Neuronal stem cell (in vitro differentiated cells): ENCODE measurements around the gene RCVRN.

Experiments
- DNase-seq: peaks from one replicate; pipeline ENCODE4 v3.0.0-alpha.2; 2013; ENCODE audit warnings: low spot score
- H2AFZ ChIP-seq: one replicate; pipeline ENCODE4 v1.6.1; 2013; ENCODE audit warnings: mild to moderate bottlenecking, low read length, inconsistent platforms
- H2AK5ac ChIP-seq: 2 replicates; pipeline ENCODE4 v1.6.1; 2013; ENCODE audit warnings: low read depth, mild to moderate bottlenecking, inconsistent platforms, low read length, moderate library complexity, mixed read lengths
- H2BK120ac ChIP-seq: 2 replicates; pipeline ENCODE4 v1.6.1; 2013; ENCODE audit warnings: low read depth, mild to moderate bottlenecking, inconsistent platforms, low read length, moderate library complexity, mixed read lengths
- H2BK12ac ChIP-seq: one replicate; pipeline ENCODE4 v1.6.1; 2013; ENCODE audit warnings: low read length, inconsistent platforms
- H2BK15ac ChIP-seq: 2 replicates; pipeline ENCODE4 v1.6.1; 2013; ENCODE audit warnings: mild to moderate bottlenecking, low read length, inconsistent platforms, mixed read lengths
- H2BK5ac ChIP-seq: one replicate; pipeline ENCODE4 v1.6.1; 2013; ENCODE audit warnings: inconsistent platforms, mild to moderate bottlenecking, low read length, moderate library complexity
- H3K14ac ChIP-seq: one replicate; pipeline ENCODE4 v1.6.1; 2013; ENCODE audit warnings: low read length, inconsistent platforms
- H3K18ac ChIP-seq: 2 replicates; pipeline ENCODE4 v1.6.1; 2013; ENCODE audit warnings: low read length, inconsistent platforms
- H3K23ac ChIP-seq: 2 replicates; pipeline ENCODE4 v1.6.1; 2013; ENCODE audit warnings: low read depth, mild to moderate bottlenecking, mixed read lengths, low read length, inconsistent platforms; ENCODE audit not compliant: poor library complexity
- H3K27ac ChIP-seq: replicated peaks from 3 replicates; pipeline ENCODE4 v1.5.1; 2013; ENCODE audit warnings: low read length, inconsistent platforms
- H3K27me3 ChIP-seq, 3 experiments: 2 replicates each; pipeline ENCODE4 v1.6.1; 2013; ENCODE audit warnings: low read length in 3 of 3, mild to moderate bottlenecking in 2 of 3, inconsistent platforms in 1 of 3, low read depth in 1 of 3, mixed read lengths in 1 of 3, moderate library complexity in 1 of 3; ENCODE audit not compliant: control insufficient read depth in 3 of 3, insufficient read depth in 3 of 3
- H3K36me3 ChIP-seq, 2 donors: replicated peaks in 1 of 2; 2 replicates each; pipeline ENCODE4 v1.6.1; 2013; ENCODE audit warnings: low read length in 2 of 2; ENCODE audit not compliant: control insufficient read depth in 2 of 2, insufficient read depth in 2 of 2
- H3K4ac ChIP-seq: 2 replicates; pipeline ENCODE4 v1.6.1; 2013; ENCODE audit warnings: inconsistent platforms, mild to moderate bottlenecking, low read length, moderate library complexity
- H3K4me1 ChIP-seq, 2 donors: 1 replicate in 1 of 2; 2 replicates in 1 of 2; pipeline ENCODE4 v1.6.1; 2013; ENCODE audit warnings: low read length in 2 of 2, low read depth in 1 of 2; ENCODE audit not compliant: control insufficient read depth in 2 of 2, insufficient read depth in 1 of 2
- H3K4me2 ChIP-seq: one replicate; pipeline ENCODE4 v1.6.1; 2013; ENCODE audit warnings: mild to moderate bottlenecking, low read length, inconsistent platforms; ENCODE audit not compliant: insufficient read depth, poor library complexity, severe bottlenecking
- H3K4me3 ChIP-seq, 2 donors: 2 replicates each; pipeline ENCODE4 v1.5.1; 2013; ENCODE audit warnings: low read length in 2 of 2, mild to moderate bottlenecking in 2 of 2, inconsistent platforms in 1 of 2, moderate library complexity in 1 of 2
- H3K79me1 ChIP-seq: one replicate; pipeline ENCODE4 v1.6.1; 2013; ENCODE audit warnings: low read depth, mild to moderate bottlenecking, inconsistent platforms, low read length, moderate library complexity
- H3K9ac ChIP-seq: one replicate; pipeline ENCODE4 v1.6.1; 2013; ENCODE audit warnings: mild to moderate bottlenecking, low read depth, low read length, inconsistent platforms; ENCODE audit not compliant: poor library complexity
- H3K9me3 ChIP-seq, 2 donors: replicated peaks in 1 of 2; 2 replicates each; pipeline versions ENCODE3 to v1.6.1; 2013; ENCODE audit warnings: low read length in 2 of 2, mild to moderate bottlenecking in 2 of 2, inconsistent platforms in 1 of 2, low read depth in 1 of 2, mixed read lengths in 1 of 2, moderate library complexity in 1 of 2; ENCODE audit not compliant: control insufficient read depth in 2 of 2, insufficient read depth in 1 of 2
- H4K8ac ChIP-seq: one replicate; pipeline ENCODE4 v1.6.1; 2013; ENCODE audit warnings: low read depth, mild to moderate bottlenecking, inconsistent platforms, low read length, moderate library complexity
- H4K91ac ChIP-seq: one replicate; pipeline ENCODE4 v1.6.1; 2013; ENCODE audit warnings: low read length, low read depth, mild to moderate bottlenecking, inconsistent platforms; ENCODE audit not compliant: poor library complexity
- WGBS, 2 donors: extraction: QIAGEN DNeasy Blood & Tissue Kit; methylation state at CpG; one replicate each; pipeline ENCODE4 v1.1.7; 2013; ENCODE audit warnings: missing lambda C conversion rate in 2 of 2, mixed read lengths in 1 of 2; ENCODE audit not compliant: insufficient read length in 2 of 2, insufficient replicate concordance in 1 of 2; ENCODE audit errors: extremely low coverage in 2 of 2; 5-methylcytosine and 5-hydroxymethylcytosine counted together

Gene RCVRN

DNA sequence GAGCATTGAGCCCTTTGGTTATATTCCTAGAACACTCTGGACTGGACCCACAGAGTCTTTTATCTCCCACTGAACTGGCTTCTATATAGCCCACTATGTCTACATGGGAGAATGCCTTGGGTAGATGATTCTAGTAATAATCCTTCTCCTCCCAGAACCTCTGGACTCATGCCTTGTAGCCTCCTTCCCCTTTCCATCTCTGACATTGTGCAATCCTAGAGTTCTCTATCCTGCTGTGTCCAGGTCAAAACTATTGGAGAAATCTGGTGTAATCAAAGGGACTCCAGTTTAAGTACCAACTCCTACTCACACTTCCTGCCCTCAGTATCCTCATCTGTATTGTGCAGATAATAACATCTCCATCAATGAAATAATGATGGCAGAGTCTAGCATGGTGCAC is 9.1 kb downstream of the RCVRN start:
- Histone ChIP-seq H3K9me3 (peaks cover 0 to 2% of the 10 kb centered on the region in 2 donors), H2AK5ac (no peak overlapping the region)

DNA sequence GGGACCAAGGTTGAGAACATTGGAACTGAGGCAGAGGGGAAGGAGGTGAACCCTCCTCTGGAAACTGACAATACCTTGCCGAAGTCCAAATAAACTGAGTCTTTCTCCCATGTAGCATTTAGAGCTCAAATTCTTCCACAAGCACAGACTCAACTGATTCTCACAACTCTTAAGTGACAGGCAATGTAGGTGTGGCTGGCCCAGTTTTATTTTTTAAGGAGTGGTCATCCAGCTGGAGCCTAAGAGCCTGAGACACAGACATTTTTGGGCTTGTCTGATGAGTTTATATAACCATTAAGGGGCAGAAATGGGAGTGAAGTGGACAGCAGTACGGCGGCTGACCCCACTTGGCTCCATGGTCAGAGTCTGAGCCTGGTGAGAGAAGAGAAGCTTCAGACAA is 10.8 kb downstream of the RCVRN start:
- DNase-seq, result no peak
- Histone ChIP-seq H3K4me2 (no peak overlapping the region), H2BK5ac (no peak overlapping the region), H3K27ac (no peak overlapping the region), H2BK15ac (no peak overlapping the region), H2BK12ac (no peak overlapping the region), H3K4me3 (no peak overlapping the region), H3K18ac (no peak overlapping the region), H2AK5ac (no peak overlapping the region), H2AFZ (no peak overlapping the region), H4K8ac (no peak overlapping the region), H3K79me1 (no peaks in the 10 kb centered on the region), H3K4ac (no peak overlapping the region), H3K9ac (no peak overlapping the region), H3K9me3 (peaks cover 0 to 2% of the 10 kb centered on the region in 2 donors), H3K4me1 (peaks cover 0 to 5% of the 10 kb centered on the region in 2 donors), H3K27me3 (no peaks in the 10 kb centered on the region), H4K91ac (no peak overlapping the region), H2BK120ac (no peak overlapping the region), H3K36me3 (no peaks in the 10 kb centered on the region), H3K14ac (no peak overlapping the region), H3K23ac (no peak overlapping the region)
- WGBS, 2 donors, result no CpG with 5 or more reads among the region's 3 CpGs

More for the DNA sequence above, 9.1 kb downstream of the RCVRN start:
- Histone ChIP-seq H4K91ac (no peak overlapping the region), H3K79me1 (no peaks in the 10 kb centered on the region), H2BK12ac (no peak overlapping the region), H3K4me1 (peaks cover 0 to 8% of the 10 kb centered on the region in 2 donors), H3K36me3 (no peaks in the 10 kb centered on the region), H3K23ac (no peak overlapping the region), H2BK5ac (no peak overlapping the region), H3K14ac (no peak overlapping the region), H4K8ac (no peak overlapping the region), H3K4ac (no peak overlapping the region), H3K18ac (no peak overlapping the region), H2BK120ac (no peak overlapping the region), H3K9ac (no peak overlapping the region), H2BK15ac (no peak overlapping the region), H3K4me3 (no peak overlapping the region), H3K27ac (no peak overlapping the region), H3K27me3 (no peaks in the 10 kb centered on the region), H3K4me2 (no peak overlapping the region), H2AFZ (no peak overlapping the region)
- no peak for DNase-seq

DNA sequence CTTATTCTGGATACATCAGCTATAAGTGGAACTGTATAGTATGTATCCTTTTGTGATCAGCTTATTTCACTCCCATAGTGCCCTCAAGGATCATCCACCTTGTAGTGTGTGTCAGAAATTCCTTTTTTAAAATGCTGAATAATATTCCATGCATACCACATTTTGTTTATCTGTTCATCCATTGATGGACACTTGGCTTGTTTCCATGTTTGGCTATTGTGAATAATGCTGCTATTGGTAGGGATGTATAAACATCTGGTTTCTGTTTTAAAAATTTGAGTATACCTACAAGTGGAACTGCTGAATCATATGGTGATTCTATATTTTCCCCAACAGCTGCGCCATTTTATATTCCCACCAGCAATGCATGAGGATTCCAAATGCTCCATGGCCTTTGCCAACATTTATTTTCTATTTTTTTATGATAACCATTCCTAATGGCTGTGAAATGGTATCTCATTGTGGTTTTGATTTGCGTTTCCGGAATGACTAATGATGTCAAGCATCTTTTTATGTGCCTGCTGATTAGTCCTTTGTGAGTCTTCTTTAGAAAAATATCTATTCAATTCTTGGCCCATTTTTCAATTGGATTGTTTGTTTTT is 11.6 kb downstream of the RCVRN start:
- Histone ChIP-seq H3K79me1 (no peaks in the 10 kb centered on the region), H3K9ac (no peak overlapping the region), H3K4ac (no peak overlapping the region), H3K27me3 (no peaks in the 10 kb centered on the region), H4K8ac (no peak overlapping the region), H2BK12ac (no peak overlapping the region), H3K36me3 (no peaks in the 10 kb centered on the region), H3K23ac (no peak overlapping the region), H2AFZ (no peak overlapping the region), H4K91ac (no peak overlapping the region), H3K4me1 (peaks cover 0 to 5% of the 10 kb centered on the region in 2 donors), H2BK5ac (no peak overlapping the region), H2BK120ac (no peak overlapping the region), H3K27ac (no peak overlapping the region), H3K4me3 (no peak overlapping the region), H3K18ac (no peak overlapping the region), H2BK15ac (no peak overlapping the region), H2AK5ac (no peak overlapping the region), H3K14ac (no peak overlapping the region), H3K4me2 (no peak overlapping the region), H3K9me3 (peaks cover 0 to 2% of the 10 kb centered on the region in 2 donors)
- no CpG with 5 or more reads among the region's 3 CpGs for WGBS, 2 donors
- DNase-seq, result no peak

DNA sequence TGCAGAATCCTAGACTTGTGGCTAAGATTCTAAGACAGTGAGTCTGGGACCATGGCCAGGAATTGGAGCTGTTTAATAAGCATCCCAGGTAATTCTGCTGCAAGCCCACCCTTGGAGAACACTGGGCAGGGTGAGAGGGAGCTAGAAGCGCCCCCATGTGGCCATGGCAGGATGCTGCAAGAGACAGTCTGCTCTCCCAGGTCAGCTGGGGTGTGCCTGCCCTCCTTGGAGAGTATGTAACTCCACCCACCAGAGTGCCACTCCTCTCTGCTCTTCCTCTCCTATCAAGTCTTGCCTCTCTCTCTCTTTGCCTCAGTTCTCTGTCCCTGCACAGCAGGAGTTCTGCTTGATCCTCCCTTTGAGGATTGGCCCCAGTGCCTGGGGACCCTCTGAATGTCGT is 14.9 kb downstream of the RCVRN start:
- H3K36me3 ChIP-seq, result no peaks in the 10 kb centered on the region
- H4K8ac ChIP-seq, result no peak overlapping the region
- H3K9me3 ChIP-seq, result peaks cover 0 to 5% of the 10 kb centered on the region in 2 donors
- peak; percentile 31 for DNase-seq
- H3K27me3 ChIP-seq, result no peaks in the 10 kb centered on the region
- no peaks in the 10 kb centered on the region for H3K4me1 ChIP-seq
- no peak overlapping the region for H2AK5ac ChIP-seq
- H3K4me2 ChIP-seq, result no peak overlapping the region
- WGBS, 2 donors, result no CpG with 5 or more reads among the region's 2 CpGs
- no peak overlapping the region for H3K18ac ChIP-seq
- no peak overlapping the region for H3K4me3 ChIP-seq
- H2BK15ac ChIP-seq, result no peak overlapping the region
- no peak overlapping the region for H2BK5ac ChIP-seq
- H2BK120ac ChIP-seq, result no peak overlapping the region
- no peak overlapping the region for H3K14ac ChIP-seq
- no peak overlapping the region for H3K9ac ChIP-seq
- no peak overlapping the region for H4K91ac ChIP-seq
- H3K27ac ChIP-seq, result no peak overlapping the region
- no peaks in the 10 kb centered on the region for H3K79me1 ChIP-seq
- H2AFZ ChIP-seq, result no peak overlapping the region
- H3K23ac ChIP-seq, result no peak overlapping the region
- no peak overlapping the region for H3K4ac ChIP-seq
- H2BK12ac ChIP-seq, result no peak overlapping the region
